GM18951 (cell line): Measurements from ENCODE around the gene ZNF891.

Experiments
- POLR2A ChIP-seq: IDR thresholded peaks from 4 replicates; pipeline ENCODE4 v1.6.1; 2011; ENCODE audit warnings: mild to moderate bottlenecking; ENCODE audit not compliant: insufficient read length, insufficient read depth; ENCODE audit errors: extremely low read depth
- in situ Hi-C: fragments of 300-500 bp; cut with MboI; formaldehyde crosslinking; loops from one replicate; pipeline ENCODE4 v1.12.0; 2022; ENCODE audit warnings: low sequenced_read_pairs, mixed read lengths, inconsistent platforms; ENCODE audit not compliant: unreplicated experiment

Gene ZNF891

DNA sequence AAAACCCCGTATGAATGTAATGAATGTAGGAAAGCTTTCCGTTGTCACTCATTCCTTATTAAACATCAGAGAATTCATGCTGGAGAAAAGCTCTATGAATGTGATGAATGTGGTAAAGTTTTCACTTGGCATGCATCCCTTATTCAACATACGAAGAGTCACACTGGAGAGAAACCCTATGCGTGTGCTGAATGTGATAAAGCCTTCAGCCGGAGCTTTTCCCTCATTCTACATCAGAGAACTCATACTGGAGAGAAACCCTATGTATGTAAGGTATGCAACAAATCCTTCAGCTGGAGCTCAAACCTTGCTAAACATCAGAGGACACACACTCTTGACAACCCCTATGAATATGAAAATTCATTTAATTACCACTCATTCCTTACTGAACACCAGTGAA, 23.8 kb downstream of the ZNF891 start:
- in situ Hi-C loops, result no loop called here
- no peak for TF ChIP-seq POLR2A

DNA sequence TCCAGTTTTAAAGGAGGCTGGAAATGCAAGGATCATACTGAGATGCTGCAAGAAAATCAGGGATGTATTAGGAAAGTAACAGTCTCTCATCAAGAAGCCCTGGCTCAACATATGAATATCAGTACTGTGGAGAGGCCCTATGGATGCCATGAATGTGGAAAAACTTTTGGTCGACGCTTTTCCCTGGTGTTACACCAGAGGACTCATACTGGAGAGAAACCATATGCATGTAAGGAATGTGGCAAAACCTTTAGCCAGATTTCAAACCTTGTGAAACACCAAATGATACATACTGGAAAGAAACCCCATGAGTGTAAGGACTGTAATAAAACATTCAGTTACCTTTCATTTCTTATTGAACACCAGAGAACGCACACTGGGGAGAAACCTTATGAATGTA, 24.5 kb downstream of the ZNF891 start:
- no peak for TF ChIP-seq POLR2A
- in situ Hi-C loops, result no loop called here

DNA sequence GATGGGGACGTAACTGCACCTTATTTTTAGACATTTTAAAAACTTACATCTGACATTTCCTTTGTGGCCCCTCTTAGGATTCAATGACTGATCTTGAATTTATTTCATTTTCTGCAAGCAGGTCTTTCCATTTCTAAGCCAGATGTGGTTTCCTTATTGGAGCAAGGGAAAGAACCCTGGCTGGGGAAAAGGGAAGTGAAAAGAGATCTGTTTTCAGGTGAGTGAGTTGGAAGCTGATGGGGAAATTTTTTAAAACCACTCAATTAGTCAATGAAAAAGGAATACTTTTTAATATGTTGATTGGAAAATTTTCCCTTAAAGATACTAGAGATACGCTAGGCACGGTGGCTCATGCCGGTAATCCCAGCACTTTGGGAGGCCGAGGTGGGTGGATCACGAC, 46.7 kb downstream of the ZNF891 start:
- no peak for TF ChIP-seq POLR2A
- in situ Hi-C loops, result no loop called here

DNA sequence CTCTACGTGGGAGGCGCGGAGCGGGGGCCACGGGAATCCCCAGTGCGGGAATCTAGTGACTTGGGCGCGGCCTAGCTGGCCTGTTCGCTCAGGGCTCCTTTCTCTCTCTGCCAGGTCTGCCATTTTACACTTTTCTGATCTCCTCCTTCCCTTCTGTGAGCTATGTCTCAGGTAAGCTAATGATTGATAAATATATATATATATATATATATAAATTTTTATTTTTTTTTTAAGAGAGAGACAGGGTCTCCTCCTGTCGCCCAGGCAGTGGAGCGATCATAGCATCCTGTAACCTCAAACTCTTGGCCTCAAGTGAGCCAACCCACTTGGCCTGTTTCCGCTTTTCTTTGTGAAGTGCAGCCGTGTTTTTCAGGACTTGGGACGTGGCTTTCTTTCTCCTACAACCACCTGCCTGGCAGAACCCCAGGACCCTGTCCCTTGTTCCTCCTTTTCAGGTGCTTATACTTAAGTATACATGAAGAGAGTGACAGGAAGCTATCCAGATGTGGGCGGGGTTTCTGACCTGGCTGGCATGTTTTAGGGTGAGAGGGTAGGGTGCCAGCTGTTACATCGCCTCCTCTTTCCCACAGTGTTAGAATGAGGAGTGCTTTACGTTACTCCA, 48.8 kb downstream of the ZNF891 start:
- TF ChIP-seq POLR2A, result no peak
- in situ Hi-C loops, result no loop called here

DNA sequence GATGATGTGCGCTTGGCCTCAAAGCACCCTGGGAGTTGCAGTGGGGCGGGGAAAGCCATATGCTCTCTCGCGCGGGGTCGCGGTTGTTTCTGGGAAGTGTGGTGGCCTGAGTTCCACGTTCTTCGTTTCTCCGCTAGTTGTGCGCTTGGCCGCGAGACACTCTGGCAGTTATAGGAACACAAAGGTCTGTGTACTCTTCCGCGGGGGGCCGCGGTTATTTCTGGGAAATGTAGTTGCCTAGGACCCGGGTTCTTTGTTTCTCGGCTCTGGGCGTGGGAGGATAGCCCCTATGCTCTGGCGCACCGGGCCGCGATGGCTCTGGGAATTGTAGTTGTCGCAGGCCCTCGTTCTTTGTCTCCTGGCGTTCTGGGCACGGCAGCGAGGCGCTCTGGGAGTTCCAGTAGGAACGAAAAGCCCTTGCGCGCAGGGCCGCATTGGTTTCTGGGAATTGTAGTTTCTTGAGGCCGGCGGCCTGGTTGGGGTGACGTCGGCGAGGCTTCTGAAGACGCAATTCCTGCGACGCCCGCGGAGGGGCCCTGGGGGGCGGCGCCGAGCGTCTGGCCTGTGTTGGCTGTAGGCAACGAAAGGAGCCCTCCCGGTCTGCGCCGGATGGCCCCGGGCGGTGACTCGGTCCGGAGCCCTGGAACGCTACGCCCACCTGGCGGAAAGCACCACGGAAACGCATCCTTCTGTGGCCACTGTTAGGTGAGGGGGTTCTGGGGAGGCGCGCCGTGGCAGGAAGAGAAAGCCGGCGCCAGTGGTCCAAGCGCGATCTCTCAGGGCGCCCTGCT, 49.5 kb downstream of the ZNF891 start, which contains the start of gene ZNF140:
Gene ZNF140, plus strand, starts transcription at position 556 of the 791 bp plus-strand sequence. CDS start 398 bp downstream, outside the sequence.
- in situ Hi-C loops, result no loop called here
- peak; percentile 76 for TF ChIP-seq POLR2A

DNA sequence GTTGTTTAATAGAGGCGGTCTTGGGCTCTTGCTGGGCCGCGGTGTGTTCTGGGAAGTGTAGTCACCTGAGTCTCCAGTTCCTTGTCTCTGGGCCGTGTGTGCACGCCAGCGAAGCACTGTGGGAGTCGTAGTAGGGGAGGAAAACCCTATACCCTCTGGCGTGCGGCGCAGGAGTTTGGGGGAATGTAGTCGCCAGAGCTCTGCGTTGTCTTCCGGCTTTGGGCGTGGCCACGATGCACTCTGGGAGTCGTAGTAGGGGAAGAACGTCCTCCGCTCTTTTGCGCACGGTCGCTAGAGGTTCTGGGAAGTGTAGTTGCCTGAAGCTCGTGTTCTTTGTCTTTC, 50.1 kb downstream of the ZNF891 start:
- peak; percentile 30 for TF ChIP-seq POLR2A
- in situ Hi-C loops, result no loop called here

DNA sequence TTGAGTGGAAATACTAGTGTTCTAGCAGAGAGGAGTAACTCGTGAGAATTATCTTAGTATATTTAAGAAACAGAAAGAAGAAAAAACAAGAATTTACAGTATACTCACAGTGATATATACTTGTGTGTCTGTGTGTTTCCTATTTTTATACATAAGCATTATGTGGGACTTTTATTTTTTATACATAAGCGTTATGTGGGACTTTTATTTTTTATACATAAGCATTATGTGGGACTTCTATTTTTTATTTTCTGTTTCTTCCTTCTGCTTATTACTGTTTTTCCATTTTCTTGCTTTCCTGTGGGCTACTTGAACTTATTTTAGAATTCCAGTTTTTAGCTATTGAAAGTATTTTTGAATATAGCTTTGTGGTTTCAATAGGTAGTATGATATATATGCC, 56.2 kb downstream of the ZNF891 start:
- in situ Hi-C loops, result no loop called here

DNA sequence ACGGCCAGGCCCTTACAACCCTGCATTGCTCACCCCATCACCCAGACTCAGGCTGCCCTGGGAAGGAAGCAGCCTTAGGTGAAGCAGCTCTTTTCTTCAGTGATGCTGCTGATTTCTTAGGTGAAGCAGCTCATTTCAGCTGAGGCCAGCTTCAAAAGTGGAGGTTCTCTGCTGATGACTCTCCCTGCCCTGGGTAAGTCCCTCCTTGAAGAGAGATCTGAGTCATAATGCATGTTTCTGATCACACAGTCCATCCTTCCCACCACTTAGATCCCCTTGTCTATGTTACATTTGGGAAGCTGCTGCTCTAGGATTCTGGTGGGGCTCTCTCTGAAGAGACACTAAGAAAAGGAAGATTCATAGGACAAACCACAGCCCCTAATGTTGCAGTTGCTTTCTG, 66.5 kb downstream of the ZNF891 start:
- in situ Hi-C loops, result no loop called here
- no peak for TF ChIP-seq POLR2A

More for the DNA sequence above, 56.2 kb downstream of the ZNF891 start:
- no peak for TF ChIP-seq POLR2A

DNA sequence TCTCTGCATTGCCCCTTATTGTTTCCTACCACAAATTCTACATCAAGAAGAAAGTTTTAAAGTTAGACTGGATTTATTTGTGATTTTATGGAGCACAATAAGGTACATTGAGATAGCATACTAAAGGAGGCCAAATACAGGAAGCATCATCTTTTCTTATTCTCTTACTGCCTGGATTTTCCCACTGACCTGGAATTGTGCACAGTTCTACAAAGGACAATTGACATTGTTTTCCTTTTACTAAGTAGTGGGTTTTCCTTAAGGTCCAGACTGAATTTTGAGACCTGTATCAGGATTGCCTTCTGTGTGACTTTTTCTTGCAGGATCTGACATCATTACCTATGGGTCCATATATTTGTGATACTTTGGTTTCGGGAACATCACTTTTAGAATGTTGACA, 68.1 kb downstream of the ZNF891 start:
- in situ Hi-C loops, result no loop called here
- TF ChIP-seq POLR2A, result no peak

DNA sequence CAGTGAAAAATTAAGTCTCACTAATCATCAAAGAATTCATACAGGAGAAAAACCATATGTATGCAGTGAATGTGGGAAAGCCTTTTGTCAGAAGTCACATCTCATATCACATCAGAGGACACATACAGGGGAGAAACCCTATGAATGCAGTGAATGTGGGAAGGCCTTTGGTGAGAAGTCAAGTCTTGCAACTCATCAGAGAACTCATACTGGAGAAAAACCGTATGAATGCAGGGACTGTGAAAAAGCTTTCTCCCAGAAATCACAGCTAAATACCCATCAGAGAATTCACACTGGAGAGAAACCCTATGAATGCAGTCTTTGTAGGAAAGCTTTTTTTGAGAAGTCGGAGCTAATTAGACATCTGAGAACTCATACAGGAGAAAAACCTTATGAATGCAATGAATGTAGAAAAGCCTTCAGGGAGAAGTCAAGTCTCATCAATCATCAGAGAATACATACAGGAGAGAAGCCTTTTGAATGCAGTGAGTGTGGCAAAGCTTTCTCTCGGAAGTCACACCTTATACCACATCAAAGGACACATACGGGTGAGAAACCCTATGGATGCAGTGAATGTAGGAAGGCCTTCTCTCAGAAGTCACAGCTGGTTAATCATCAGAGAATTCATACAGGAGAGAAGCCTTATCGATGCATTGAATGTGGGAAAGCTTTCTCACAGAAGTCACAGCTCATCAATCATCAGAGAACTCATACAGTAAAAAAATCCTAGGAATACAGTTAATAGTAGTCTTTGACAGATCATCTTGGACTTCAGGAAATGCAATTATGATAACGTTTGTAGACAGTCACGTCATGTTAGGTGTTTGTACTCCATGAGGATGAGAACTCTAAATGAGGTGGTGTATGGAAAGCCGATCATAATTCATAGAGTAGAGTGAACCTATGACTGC, 71.6 kb downstream of the ZNF891 start:
- TF ChIP-seq POLR2A, result no peak
- in situ Hi-C loops, result no loop called here

DNA sequence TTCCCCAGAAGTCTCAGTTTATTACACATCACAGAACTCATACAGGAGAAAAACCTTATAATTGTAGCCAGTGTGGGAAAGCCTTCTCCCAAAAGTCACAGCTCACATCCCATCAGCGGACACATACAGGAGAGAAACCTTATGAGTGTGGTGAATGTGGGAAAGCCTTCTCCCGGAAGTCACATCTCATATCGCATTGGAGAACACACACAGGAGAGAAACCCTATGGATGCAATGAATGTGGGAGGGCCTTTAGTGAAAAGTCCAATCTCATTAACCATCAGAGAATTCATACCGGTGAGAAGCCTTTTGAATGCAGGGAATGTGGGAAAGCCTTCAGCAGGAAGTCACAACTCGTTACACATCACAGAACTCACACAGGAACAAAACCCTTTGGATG, 72.6 kb downstream of the ZNF891 start:
- TF ChIP-seq POLR2A, result no peak
- in situ Hi-C loops, result no loop called here
